ENCODE results near the gene NEK8.
"Not testable (repeated sequence)": the region's sequence is repeated elsewhere in the genome, so short reads cannot be mapped to it uniquely, and the experiment has no call there.

The NEK8 gene

GRCh38 chr17:28710861-28711722, 17.5 kb upstream of the NEK8 start:
- DNase-seq (ENCODE audit: low read depth) = peak; percentile 86

DNA sequence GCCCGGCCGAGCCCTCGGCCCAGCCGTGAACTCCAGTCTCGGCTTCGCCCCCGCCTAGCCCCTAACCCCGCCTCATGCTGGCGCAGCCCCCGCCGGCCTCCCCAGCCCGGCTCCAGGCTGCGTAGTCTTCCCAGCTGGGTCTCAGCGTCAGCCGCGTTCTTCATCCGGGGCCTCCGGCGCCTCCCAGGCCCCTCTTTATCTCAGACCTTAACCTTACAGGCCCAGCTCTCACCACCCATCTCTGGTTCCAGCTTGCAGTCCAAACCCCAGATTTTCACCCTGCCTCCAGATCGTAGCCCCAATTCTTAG, 16.9 kb upstream of the NEK8 start, which contains the start of gene PROCA1:
Gene PROCA1, minus strand, starts transcription at position 166 of the 309 bp plus-strand sequence. CDS start 228 bp downstream, outside the sequence.
- no peak for DNase-seq (ENCODE audit: low read depth)

DNA sequence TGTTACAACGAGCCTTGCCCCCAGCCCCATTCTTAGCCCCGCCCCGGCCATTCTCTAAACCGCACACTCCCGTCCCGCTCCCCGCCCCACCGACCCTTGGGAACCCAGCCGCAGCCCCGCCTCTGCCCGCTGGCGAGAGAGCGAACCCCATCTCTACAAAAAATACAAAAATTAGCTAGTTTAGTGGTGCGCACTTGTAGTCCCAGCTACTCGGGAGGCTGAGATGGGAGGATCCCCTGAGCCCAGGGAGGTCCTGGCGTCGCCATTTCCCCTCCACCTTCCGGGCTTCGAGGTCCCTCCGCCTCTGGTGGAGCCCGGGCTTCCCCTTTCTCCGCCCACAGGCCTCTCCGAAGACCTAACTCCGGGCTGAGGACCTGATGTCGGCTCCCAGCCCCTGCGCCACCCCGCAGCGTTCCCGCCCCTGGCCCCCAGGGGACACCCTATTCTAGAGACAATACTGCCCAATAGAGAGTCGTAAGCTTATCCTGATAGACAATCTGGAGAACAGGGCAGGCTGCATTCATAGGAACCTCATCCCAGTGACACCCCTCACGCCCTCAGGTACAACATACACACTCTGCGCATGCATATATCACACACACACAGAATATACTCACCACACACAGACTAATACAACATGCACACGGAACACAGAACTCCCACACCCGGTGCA, 16.4 kb upstream of the NEK8 start:
- no peak for DNase-seq (ENCODE audit: low read depth)

DNA sequence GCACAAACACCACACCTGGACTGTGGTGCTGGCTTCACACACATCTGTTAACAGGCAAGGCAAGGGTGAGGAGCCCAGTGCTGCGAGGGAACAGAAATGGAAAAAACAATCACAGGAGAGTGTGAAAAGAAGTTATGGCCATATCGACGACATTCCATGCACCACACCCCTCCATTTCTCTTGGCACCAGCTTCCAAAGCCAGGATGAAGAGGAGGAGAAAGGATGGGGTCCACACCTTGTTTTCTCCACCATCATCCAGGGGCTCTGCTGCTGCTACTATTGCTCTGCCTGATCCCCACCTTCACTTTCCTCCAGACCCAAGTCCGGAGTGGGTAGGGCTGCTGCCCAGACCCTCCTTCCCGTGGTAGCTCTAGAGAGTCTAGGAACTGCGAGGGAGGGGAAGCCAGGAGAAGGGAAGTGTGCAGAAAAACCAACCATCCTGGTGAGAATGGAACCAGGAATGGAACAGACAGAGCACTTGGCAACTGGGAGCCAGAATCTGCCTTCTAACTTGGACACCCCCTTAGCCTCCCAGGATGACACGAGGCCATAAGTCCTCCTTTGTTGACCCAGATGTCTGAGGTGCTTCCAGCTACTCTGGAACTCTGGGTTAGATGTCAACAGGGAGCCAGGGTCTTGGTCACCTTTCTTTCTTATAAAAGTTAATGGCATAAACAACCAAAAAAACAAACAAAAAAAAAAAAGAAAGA, 15.7 kb upstream of the NEK8 start:
- no peak for DNase-seq (ENCODE audit: low read depth)

DNA sequence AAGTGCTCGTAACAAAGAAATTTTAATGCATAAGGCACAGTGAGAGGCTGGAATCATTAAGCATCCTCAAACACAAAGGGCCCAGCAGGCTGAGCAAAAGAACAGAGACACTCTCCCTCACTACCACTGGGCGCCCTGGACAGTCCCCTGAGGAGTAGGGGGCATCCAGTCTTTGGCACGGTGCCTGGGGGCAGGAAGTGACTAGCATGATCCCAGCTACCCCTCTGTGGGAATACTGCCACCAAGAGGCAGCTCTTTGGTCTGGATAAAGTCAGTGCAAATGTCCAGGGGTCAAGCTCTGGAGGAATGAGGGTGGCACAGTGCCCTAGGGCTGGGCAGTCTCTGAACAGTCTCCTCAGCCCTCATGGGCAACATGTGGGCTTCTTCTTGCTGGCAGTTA, 14.3 kb upstream of the NEK8 start:
- no peak for DNase-seq (ENCODE audit: low read depth)

- no peak for DNase-seq (ENCODE audit: low read depth)
These were observed 13.4 kb upstream of the NEK8 start for GRCh38 chr17:28715217-28715616.

DNA sequence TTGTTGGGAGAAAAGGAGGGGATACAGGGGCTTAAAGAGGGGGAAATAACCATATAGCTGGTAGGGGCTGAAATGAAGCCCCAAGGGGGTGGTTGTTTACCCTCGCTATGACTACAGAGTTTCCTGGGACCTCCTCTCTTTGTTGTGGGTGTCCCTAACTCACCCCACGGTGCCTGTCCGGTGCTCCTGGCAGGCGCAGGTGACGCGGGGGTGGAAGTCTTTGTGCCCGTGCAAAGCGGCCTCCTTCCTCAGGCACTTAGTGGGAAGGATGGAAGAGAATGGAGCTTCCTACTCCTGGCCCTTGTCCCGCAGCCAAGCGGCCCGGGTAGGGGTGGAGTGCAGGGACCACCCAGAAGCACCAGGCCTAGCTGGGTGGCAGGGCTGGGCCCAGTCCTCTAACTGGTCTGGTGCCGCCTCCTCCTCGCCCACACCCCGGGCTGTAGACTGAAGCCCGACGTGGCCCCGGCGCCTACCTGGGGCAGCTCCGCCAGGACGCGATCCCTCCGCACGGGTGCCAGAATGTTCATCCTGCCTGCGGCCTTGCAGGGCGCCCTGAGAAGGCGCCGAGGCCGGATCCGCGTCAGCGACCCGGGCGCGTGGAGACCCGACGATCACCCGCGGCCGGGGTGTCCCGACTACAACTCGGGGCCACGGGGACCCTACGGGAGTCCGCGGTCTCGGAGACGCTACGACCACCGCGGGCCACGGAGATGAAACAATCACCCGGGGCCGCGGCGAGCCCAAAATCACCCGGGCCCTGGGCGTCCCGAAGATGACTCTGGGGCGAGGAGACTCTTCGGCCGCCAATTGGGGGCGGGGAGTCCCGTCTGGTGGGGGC, 11.6 kb upstream of the NEK8 start:
- no peak for DNase-seq (ENCODE audit: low read depth)

DNA sequence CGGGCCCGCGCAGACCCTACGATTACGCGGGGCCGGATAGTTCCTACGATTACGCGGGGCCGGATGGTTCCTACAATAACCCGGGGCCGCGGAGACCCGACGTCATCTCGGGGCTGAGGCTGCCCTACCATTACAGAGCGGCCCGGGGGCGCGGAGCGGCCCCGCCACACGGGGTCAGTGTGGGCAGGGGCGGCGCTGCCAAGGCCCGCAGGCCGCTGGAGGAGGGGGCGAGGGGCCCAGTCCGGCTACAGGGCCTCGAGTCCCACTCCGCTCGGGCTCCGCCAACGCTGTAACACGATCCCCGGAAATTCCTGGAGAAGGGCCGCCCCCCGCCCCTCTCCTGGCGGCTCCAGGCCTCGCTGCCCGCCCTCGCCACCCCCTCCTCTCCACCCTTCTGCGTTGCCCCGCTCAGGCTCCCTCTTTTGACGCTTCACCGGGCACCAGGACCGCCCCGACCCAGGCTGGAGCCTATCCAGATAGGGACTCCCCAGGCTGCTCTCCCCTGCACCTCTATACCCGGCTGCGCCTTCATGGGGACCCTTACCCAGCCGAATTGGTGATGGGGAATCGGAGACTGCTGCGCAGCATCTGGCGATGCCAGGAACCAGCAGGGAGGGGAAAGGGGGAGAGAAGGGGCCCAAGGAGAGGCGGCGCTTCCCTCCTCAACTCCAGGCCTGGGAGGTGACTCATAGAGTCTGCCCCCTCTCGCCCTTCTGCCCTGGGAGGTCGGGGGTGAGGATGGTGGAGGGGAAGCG, 10.8 kb upstream of the NEK8 start, which contains the start of gene RAB34:
Gene RAB34, minus strand, starts transcription at position 291 of the 755 bp plus-strand sequence. CDS start 602 bp downstream, outside the sequence.
- DNase-seq (ENCODE audit: low read depth) = no peak

- no peak for DNase-seq (ENCODE audit: low read depth)
These were observed 10.1 kb upstream of the NEK8 start for GRCh38 chr17:28718333-28719020.

DNA sequence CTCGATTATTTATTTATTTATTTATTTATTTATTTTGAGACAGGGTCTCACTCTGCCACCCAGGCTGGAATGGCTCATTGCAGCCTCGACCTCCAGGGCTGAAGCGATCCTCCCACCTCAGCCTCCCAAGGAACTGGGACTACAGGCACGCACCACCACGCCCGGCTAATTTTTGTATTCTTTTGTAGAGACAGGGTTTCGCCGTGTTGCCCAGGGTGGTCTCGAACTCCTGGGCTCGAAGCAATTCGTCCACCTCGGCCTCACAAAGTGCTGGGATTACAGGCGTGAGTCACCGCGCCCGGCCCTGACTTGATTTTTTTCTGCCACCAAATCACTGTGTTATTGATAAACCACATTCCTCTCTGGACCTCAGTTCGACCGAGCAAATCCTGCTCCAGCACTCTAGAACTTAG, 9.6 kb upstream of the NEK8 start:
- no peak for DNase-seq (ENCODE audit: low read depth)

- DNase-seq (ENCODE audit: low read depth) = no peak
These were observed 8.2 kb upstream of the NEK8 start for GRCh38 chr17:28720247-28720996.

- not testable (repeated sequence) for DNase-seq (ENCODE audit: low read depth)
These were observed 7.6 kb upstream of the NEK8 start for GRCh38 chr17:28720997-28721329.

GRCh38 chr17:28722417-28723158, 6.0 kb upstream of the NEK8 start:
- DNase-seq (ENCODE audit: low read depth) = no peak

DNA sequence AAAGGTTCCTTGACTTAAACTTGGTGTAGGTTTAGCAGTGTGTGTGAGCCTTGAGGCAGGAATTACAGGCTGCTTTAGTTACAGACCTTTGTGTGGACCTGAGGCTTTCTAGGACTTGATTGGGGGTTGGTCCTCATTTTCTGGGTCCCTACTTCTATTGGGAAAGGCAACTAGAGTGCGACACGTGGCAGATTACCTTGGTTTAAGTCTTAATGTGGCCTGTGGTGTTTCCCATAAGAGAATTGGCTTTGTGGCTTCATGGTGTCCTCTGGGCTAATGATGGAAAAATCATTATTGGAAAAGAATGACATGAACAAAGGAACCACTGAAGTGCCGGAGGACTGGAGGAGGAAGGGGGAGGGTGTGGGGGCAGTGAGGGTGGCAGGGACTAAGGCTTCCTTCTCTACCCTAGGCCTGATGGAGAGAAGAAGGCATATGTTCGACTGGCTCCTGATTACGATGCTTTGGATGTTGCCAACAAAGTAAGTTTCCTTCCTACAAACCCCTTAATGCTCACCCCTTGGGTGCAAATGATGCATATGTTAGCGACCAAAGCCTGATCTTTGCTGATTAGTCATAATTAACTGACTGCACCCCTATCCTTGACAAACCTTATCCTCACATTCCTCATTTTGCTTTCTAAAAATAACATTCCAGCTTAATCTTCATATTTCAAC, 5.3 kb upstream of the NEK8 start:
- DNase-seq (ENCODE audit: low read depth) = no peak

DNA sequence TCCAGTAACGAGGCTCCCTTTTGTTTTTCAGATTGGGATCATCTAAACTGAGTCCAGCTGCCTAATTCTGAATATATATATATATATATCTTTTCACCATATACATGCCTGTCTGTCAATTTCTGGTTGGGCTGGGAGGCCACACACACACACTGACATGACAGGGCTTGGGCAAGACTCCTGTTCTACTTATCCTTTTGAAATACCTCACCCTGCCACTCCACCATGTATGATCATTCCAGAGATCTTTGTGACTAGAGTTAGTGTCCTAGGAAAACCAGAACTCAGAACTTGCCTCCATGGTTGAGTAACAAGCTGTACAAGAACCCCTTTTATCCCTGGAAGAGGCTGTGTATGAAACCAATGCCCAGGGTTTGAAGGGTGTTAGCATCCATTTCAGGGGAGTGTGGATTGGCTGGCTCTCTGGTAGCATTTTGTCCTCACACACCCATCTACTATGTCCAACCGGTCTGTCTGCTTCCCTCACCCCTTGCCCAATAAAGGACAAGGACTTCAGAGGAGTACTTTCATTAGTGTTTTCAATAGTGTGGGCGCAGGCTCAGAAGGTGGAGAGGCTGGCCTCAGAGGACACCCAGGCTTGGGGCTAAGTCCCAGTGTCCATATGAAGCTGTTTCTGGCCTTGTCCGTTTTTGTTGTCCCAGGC, 4.6 kb upstream of the NEK8 start:
- not testable (repeated sequence) for DNase-seq (ENCODE audit: low read depth)

GRCh38 chr17:28724500-28725165, 4.0 kb upstream of the NEK8 start:
- DNase-seq (ENCODE audit: low read depth) = no peak

- no peak for DNase-seq (ENCODE audit: low read depth)
These were observed 3.4 kb upstream of the NEK8 start for GRCh38 chr17:28725166-28725659.
